C4-2B (cell line): ENCODE results near the gene KLF7.

Experiments used
- H3K27ac ChIP-seq: fragments of 450-650 bp; 2 replicates; pipeline ENCODE4 v1.5.1; 2017
- CTCF ChIP-seq: fragments of 450-650 bp; conservative IDR thresholded peaks from 2 replicates; pipeline ENCODE4 v1.5.1; 2017; ENCODE audit warnings: mild to moderate bottlenecking
- ZFX ChIP-seq: fragments of 450-650 bp; IDR thresholded peaks from 2 replicates; pipeline ENCODE4 v1.6.1; 2017

KLF7 gene

GRCh38 chr2:207133458-207133819 lies 32.3 kb downstream of the KLF7 start:
- H3K27ac ChIP-seq: no peak overlapping the region
- no peak for TF ChIP-seq ZFX
- TF ChIP-seq CTCF: no peak

GRCh38 chr2:207132019-207132418 lies 33.7 kb downstream of the KLF7 start:
- no peak overlapping the region for H3K27ac ChIP-seq
- TF ChIP-seq ZFX (no peak), CTCF (no peak)

- H3K27ac ChIP-seq: no peak overlapping the region
These were observed 34.2 kb downstream of the KLF7 start for GRCh38 chr2:207131594-207131993.

GRCh38 chr2:207130958-207131521 lies 34.7 kb downstream of the KLF7 start:
- TF ChIP-seq ZFX: no peak
- no peak for TF ChIP-seq CTCF
- H3K27ac ChIP-seq: no peak overlapping the region

More at GRCh38 chr2:207131594-207131993, 34.2 kb downstream of the KLF7 start:
- TF ChIP-seq ZFX: no peak

GRCh38 chr2:207129821-207130220 lies 35.9 kb downstream of the KLF7 start:
- no peak overlapping the region for H3K27ac ChIP-seq
- TF ChIP-seq ZFX (no peak), CTCF (no peak)

- TF ChIP-seq CTCF (no peak), ZFX (no peak)
- H3K27ac ChIP-seq: no peak overlapping the region
These were observed 36.9 kb downstream of the KLF7 start for GRCh38 chr2:207128867-207129266.

GRCh38 chr2:207126724-207127308 lies 38.9 kb downstream of the KLF7 start:
- no peak overlapping the region for H3K27ac ChIP-seq
- TF ChIP-seq ZFX (no peak), CTCF (no peak)

- H3K27ac ChIP-seq: no peak overlapping the region
- TF ChIP-seq ZFX: no peak
- TF ChIP-seq CTCF: no peak
These were observed 41.9 kb downstream of the KLF7 start for GRCh38 chr2:207123776-207124391.
